Testis (tissue), 2 donors: ENCODE measurements around the gene DGKD.

Experiments
- CTCF ChIP-seq, 3 experiments: fragments of 450-650 bp in 2 of 3; fragments of 200-600 bp in 1 of 3; sonication (generic) in 1 of 3; IDR thresholded peaks; one replicate each; pipeline ENCODE4 v1.5.1; 2016 to 2019; ENCODE audit warnings: antibody characterized with exemption in 3 of 3, mild to moderate bottlenecking in 2 of 3, moderate library complexity in 1 of 3
- POLR2A ChIP-seq: fragments of 450-650 bp; IDR thresholded peaks from one replicate; pipeline ENCODE4 v1.6.1; 2017; ENCODE audit warnings: antibody characterized with exemption, mild to moderate bottlenecking, moderate library complexity

- no peak for TF ChIP-seq CTCF (IDR thresholded peaks at IDR 0.05)
- no peak for TF ChIP-seq POLR2A
Observed at GRCh38 chr2:233453111-233453915, 99.0 kb downstream of the DGKD start.
